Suprapubic skin (tissue), 4 donors: ENCODE measurements around the gene HES1. TPM values are rescaled to one million over a fixed set of nuclear protein-coding genes. Genes with fewer than 3 reads are reported as not detected.

Experiments used
- DNase-seq, 2 donors: peaks; one replicate each; pipeline ENCODE4 v3.0.0-alpha.2; 2019; ENCODE audit warnings: low spot score in 2 of 2
- H3K27ac ChIP-seq: fragments of 200-600 bp; sonication (generic); one replicate; pipeline ENCODE4 v1.5.1; 2019
- H3K27me3 ChIP-seq: fragments of 200-600 bp; sonication (generic); one replicate; pipeline ENCODE4 v1.5.1; 2019
- H3K36me3 ChIP-seq: fragments of 200-600 bp; sonication (generic); one replicate; pipeline ENCODE4 v1.5.1; 2019
- H3K4me1 ChIP-seq: fragments of 200-600 bp; sonication (generic); one replicate; pipeline ENCODE4 v1.5.1; 2019
- H3K4me3 ChIP-seq: fragments of 200-600 bp; sonication (generic); one replicate; pipeline ENCODE4 v1.5.1; 2019; ENCODE audit warnings: mild to moderate bottlenecking
- H3K9me3 ChIP-seq: fragments of 200-600 bp; sonication (generic); one replicate; pipeline ENCODE4 v1.5.1; 2019
- CTCF ChIP-seq, 2 donors: fragments of 200-600 bp in 1 of 2; fragments of 450-650 bp in 1 of 2; sonication (generic) in 1 of 2; IDR thresholded peaks; one replicate each; pipeline ENCODE4 v1.5.1; 2016 to 2019; ENCODE audit warnings: antibody characterized with exemption in 2 of 2, mild to moderate bottlenecking in 1 of 2, moderate library complexity in 1 of 2
- EP300 ChIP-seq: sonication (generic); formaldehyde crosslinking; IDR thresholded peaks from one replicate; pipeline ENCODE4 v1.6.1; 2017; ENCODE audit warnings: antibody characterized with exemption
- POLR2A ChIP-seq, 2 donors: fragments of 450-650 bp; IDR thresholded peaks; one replicate each; pipeline ENCODE4 v1.6.1; 2017; ENCODE audit warnings: antibody characterized with exemption in 2 of 2, mild to moderate bottlenecking in 2 of 2, moderate library complexity in 2 of 2
- POLR2AphosphoS5 ChIP-seq, 3 donors: sonication (generic); formaldehyde crosslinking; IDR thresholded peaks; one replicate each; pipeline ENCODE4 v1.6.1; 2017; ENCODE audit warnings: antibody characterized with exemption in 3 of 3
- WGBS: methylation state at CpG from one replicate; pipeline ENCODE4 v1.1.5; 2018; 5-methylcytosine and 5-hydroxymethylcytosine counted together
- total RNA-seq, 4 donors: library from RNA; depleted of rRNA; stranded (reverse); fragments of >200 nt; gene quantifications; one replicate each; pipeline ENCODE4 v1.1.0, GENCODE V29; 2016

HES1 gene
- total RNA-seq, 4 donors from 2014 or later: 128 to 206 (median 154) TPM

DNA sequence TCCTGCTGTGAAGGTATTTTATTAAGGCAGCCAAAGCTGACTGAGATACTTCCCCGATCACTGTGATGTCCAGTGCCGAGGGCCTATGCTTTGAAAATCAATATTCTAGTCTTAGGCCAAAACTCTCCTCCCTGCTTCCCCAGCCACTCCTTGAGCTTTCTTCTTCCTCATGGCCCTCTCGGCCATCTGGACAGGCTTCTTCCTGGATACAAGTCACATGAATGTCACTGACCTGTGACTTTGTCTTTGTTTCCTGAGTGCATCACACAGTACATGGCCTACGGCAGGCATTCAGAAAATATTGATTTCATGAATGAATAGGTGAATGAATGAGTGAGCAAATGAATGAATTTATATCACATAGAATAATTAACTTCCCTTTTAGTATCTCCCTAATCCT is 24.6 kb upstream of the HES1 start:
- 98% methylated on average over 4 of the region's 4 CpGs for WGBS
- H3K27ac ChIP-seq: no peak overlapping the region

DNA sequence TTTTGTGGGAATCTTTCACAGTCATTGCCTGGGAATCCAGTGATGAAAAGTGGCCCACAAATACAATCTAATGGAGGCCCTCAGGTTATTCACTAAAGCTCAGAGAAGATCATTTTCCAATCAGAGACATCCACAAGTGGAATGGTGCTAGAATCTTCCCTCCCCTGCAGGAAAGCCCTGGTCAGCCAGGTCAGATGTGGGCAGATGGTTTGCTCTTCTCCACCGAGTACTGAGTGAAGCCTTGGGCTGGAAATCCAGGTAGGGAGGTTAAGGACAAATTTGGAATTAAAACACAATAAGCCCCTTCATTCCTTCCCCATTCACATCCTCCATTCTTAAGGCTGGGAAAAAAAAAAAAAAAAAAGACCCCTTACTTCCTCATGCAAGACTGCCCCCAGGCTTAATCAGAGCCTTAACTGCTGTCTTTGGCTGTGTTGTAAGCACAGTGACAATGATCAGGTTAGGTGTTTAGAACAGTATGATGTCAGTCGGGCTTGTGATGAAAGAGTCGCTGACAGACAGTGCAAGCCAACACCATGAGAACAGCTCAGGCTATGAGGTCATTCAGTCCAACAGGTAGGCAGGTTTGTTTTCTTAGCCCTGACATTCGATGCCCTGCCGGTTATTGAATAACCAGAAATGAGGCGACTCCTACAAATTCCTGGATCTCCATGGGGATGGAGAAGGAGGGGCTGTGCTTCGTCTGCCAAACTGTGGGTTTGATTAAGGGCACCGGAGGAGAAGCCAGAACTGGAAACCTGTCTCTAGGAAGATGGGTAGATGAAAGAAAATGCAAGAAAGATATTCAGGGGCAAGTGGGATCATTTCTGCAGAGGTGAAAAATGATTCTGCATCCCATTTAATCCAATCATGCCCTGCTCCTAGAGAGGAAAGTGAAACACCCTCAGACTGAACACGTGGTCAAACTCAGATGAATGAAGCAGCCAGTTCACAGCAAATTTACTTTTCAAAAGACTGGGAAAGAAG is 23.5 kb upstream of the HES1 start:
- TF ChIP-seq CTCF (IDR thresholded peaks at IDR 0.05): no peak
- TF ChIP-seq POLR2AphosphoS5 (IDR thresholded peaks at IDR 0.05): no peak
- no peak for TF ChIP-seq EP300
- TF ChIP-seq POLR2A (IDR thresholded peaks at IDR 0.05): no peak
- Histone ChIP-seq H3K27me3 (peaks cover 3% of the 10 kb centered on the region), H3K4me1 (peaks cover 6% of the 10 kb centered on the region), H3K4me3 (no peak overlapping the region), H3K27ac (no peak overlapping the region), H3K36me3 (no peaks in the 10 kb centered on the region), H3K9me3 (no peaks in the 10 kb centered on the region)
- DNase-seq: no peak
- 34% methylated on average over 9 of the region's 9 CpGs for WGBS

More for the DNA sequence above, 24.6 kb upstream of the HES1 start:
- no peak overlapping the region for H3K4me3 ChIP-seq
- H3K36me3 ChIP-seq: no peaks in the 10 kb centered on the region
- no peak for DNase-seq
- no peaks in the 10 kb centered on the region for H3K9me3 ChIP-seq
- no peaks in the 10 kb centered on the region for H3K27me3 ChIP-seq
- TF ChIP-seq CTCF (IDR thresholded peaks at IDR 0.05) (no peak), EP300 (no peak), POLR2A (IDR thresholded peaks at IDR 0.05) (no peak), POLR2AphosphoS5 (IDR thresholded peaks at IDR 0.05) (no peak)
- peaks cover 6% of the 10 kb centered on the region for H3K4me1 ChIP-seq

- TF ChIP-seq EP300 (no peak), POLR2AphosphoS5 (IDR thresholded peaks at IDR 0.05) (no peak), CTCF (IDR thresholded peaks at IDR 0.05) (no peak), POLR2A (IDR thresholded peaks at IDR 0.05) (no peak)
- no peak overlapping the region for H3K27ac ChIP-seq
Observed at GRCh38 chr3:194114123-194114522, 21.8 kb upstream of the HES1 start.

DNA sequence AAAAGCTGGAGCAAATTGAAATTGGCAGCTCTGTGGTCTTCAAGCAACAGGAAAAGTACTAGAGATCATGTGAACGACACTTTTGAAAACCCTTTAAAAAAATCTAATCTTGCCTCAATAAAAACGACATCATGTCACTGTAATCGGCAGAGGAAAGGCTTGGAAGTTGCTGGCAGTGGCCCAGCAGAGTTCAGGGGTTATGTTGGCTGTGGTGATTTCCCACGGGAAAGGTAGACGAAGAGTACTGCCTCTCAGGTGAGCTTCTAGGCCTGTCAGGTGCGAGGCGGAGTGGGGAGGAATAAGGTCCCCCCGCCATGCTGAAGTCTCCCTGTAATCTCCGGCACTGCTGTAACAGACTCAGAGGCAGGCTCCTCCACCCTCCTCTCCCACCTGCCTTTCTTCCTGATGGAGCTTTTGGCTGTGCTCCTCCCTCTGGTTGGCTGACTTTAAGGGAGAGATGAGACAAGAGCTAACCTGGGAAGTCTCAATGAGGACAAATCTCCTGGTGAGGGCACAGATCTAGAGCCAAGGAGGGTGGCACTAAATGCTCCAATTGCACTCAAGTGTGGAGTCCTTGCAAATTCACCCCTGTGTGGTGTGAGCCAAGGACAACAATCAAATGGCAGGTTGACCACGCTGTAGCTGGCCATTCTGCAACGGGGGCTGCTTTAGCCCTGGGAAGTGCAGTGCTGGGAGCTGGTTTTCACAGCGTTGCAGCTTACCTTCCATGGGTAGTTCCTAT is 18.7 kb upstream of the HES1 start:
- H3K27me3 ChIP-seq: peaks cover 3% of the 10 kb centered on the region
- no peaks in the 10 kb centered on the region for H3K36me3 ChIP-seq
- H3K27ac ChIP-seq: no peak overlapping the region
- peaks cover 6% of the 10 kb centered on the region for H3K4me1 ChIP-seq
- no peaks in the 10 kb centered on the region for H3K9me3 ChIP-seq
- no peak for DNase-seq
- WGBS: 73% methylated on average over 12 of the region's 12 CpGs
- no peak for TF ChIP-seq POLR2A (IDR thresholded peaks at IDR 0.05)
- no peak for TF ChIP-seq POLR2AphosphoS5 (IDR thresholded peaks at IDR 0.05)
- TF ChIP-seq EP300: no peak
- no peak for TF ChIP-seq CTCF (IDR thresholded peaks at IDR 0.05)
- H3K4me3 ChIP-seq: no peak overlapping the region

More at GRCh38 chr3:194114123-194114522, 21.8 kb upstream of the HES1 start:
- DNase-seq: no peak
- Histone ChIP-seq H3K4me1 (peaks cover 6% of the 10 kb centered on the region), H3K9me3 (no peaks in the 10 kb centered on the region), H3K36me3 (no peaks in the 10 kb centered on the region), H3K4me3 (no peak overlapping the region), H3K27me3 (peaks cover 3% of the 10 kb centered on the region)
- 81% methylated on average over 7 of the region's 7 CpGs for WGBS

- no peak overlapping the region for H3K27ac ChIP-seq
- no peaks in the 10 kb centered on the region for H3K4me1 ChIP-seq
- no peak overlapping the region for H3K4me3 ChIP-seq
- no peaks in the 10 kb centered on the region for H3K36me3 ChIP-seq
- WGBS: 92% methylated on average over 7 of the region's 7 CpGs
- H3K27me3 ChIP-seq: peaks cover 3% of the 10 kb centered on the region
- TF ChIP-seq EP300 (no peak), CTCF (IDR thresholded peaks at IDR 0.05) (no peak), POLR2A (IDR thresholded peaks at IDR 0.05) (no peak), POLR2AphosphoS5 (IDR thresholded peaks at IDR 0.05) (no peak)
- H3K9me3 ChIP-seq: no peaks in the 10 kb centered on the region
- no peak for DNase-seq
Observed at GRCh38 chr3:194118920-194119319, 17.0 kb upstream of the HES1 start.
